ENCODE data around the gene CERS3.

CERS3 gene

GRCh38 chr15:100531204-100531603 lies 2.5 kb upstream of the CERS3 start:
- in situ Hi-C loops (cut with HindIII; ENCODE audit: low sequenced_read_pairs), result loop anchor here (5.0 kb wide), 1 partner anchor 66 kb away; no protein-coding TSS in a partner anchor

- in situ Hi-C loops (cut with HindIII; ENCODE audit: low sequenced_read_pairs), result no loop called here
Observed at GRCh38 chr15:100529556-100529955, 806 bp upstream of the CERS3 start.

- in situ Hi-C loops (cut with HindIII; ENCODE audit: low sequenced_read_pairs), result no loop called here
Observed at GRCh38 chr15:100526027-100526481, 2.7 kb downstream of the CERS3 start.

- in situ Hi-C loops (cut with HindIII; ENCODE audit: low sequenced_read_pairs), result no loop called here
Observed at GRCh38 chr15:100525436-100525835, 3.3 kb downstream of the CERS3 start.

GRCh38 chr15:100524326-100524725 lies 4.4 kb downstream of the CERS3 start:
- in situ Hi-C loops (cut with HindIII; ENCODE audit: low sequenced_read_pairs), result no loop called here

GRCh38 chr15:100521907-100522306 lies 6.8 kb downstream of the CERS3 start:
- in situ Hi-C loops (cut with HindIII; ENCODE audit: low sequenced_read_pairs), result no loop called here

GRCh38 chr15:100520132-100520921 lies 8.4 kb downstream of the CERS3 start:
- in situ Hi-C loops (cut with HindIII; ENCODE audit: low sequenced_read_pairs), result no loop called here

GRCh38 chr15:100517846-100518245 lies 10.9 kb downstream of the CERS3 start:
- in situ Hi-C loops (cut with HindIII; ENCODE audit: low sequenced_read_pairs), result no loop called here

- in situ Hi-C loops (cut with HindIII; ENCODE audit: low sequenced_read_pairs), result no loop called here
Observed at GRCh38 chr15:100516643-100517512, 11.9 kb downstream of the CERS3 start.

- in situ Hi-C loops (cut with HindIII; ENCODE audit: low sequenced_read_pairs), result no loop called here
Observed at GRCh38 chr15:100515758-100516157, 13.0 kb downstream of the CERS3 start.

- in situ Hi-C loops (cut with HindIII; ENCODE audit: low sequenced_read_pairs), result no loop called here
Observed at GRCh38 chr15:100508641-100509300, 20.0 kb downstream of the CERS3 start.

- in situ Hi-C loops (cut with HindIII; ENCODE audit: low sequenced_read_pairs), result no loop called here
Observed at GRCh38 chr15:100502651-100503050, 26.1 kb downstream of the CERS3 start.

- in situ Hi-C loops (cut with HindIII; ENCODE audit: low sequenced_read_pairs), result no loop called here
Observed at GRCh38 chr15:100501117-100501516, 27.6 kb downstream of the CERS3 start.

GRCh38 chr15:100500226-100500990 lies 28.3 kb downstream of the CERS3 start:
- in situ Hi-C loops (cut with HindIII; ENCODE audit: low sequenced_read_pairs), result no loop called here

GRCh38 chr15:100495861-100496260 lies 32.9 kb downstream of the CERS3 start:
- in situ Hi-C loops (cut with HindIII; ENCODE audit: low sequenced_read_pairs), result no loop called here

- in situ Hi-C loops (cut with HindIII; ENCODE audit: low sequenced_read_pairs), result no loop called here
Observed at GRCh38 chr15:100493213-100493612, 35.5 kb downstream of the CERS3 start.

- in situ Hi-C loops (cut with HindIII; ENCODE audit: low sequenced_read_pairs), result no loop called here
Observed at GRCh38 chr15:100484443-100484842, 44.3 kb downstream of the CERS3 start.

- in situ Hi-C loops (cut with HindIII; ENCODE audit: low sequenced_read_pairs), result no loop called here
Observed at GRCh38 chr15:100483370-100483769, 45.4 kb downstream of the CERS3 start.

GRCh38 chr15:100476805-100477204 lies 51.9 kb downstream of the CERS3 start:
- in situ Hi-C loops (cut with HindIII; ENCODE audit: low sequenced_read_pairs), result no loop called here

GRCh38 chr15:100472736-100473135 lies 56.0 kb downstream of the CERS3 start:
- in situ Hi-C loops (cut with HindIII; ENCODE audit: low sequenced_read_pairs), result no loop called here

- in situ Hi-C loops (cut with HindIII; ENCODE audit: low sequenced_read_pairs), result no loop called here
Observed at GRCh38 chr15:100471933-100472332, 56.8 kb downstream of the CERS3 start.
